Retina (tissue), 1 donor: ENCODE data around the gene DLG2.
"Not testable (repeated sequence)": the region's sequence is repeated elsewhere in the genome, so short reads cannot be mapped to it uniquely, and the experiment has no call there.

ENCODE experiments used
- DNase-seq: peaks from one replicate; pipeline ENCODE4 v3.0.0-alpha.2; 2016

Gene DLG2

DNA sequence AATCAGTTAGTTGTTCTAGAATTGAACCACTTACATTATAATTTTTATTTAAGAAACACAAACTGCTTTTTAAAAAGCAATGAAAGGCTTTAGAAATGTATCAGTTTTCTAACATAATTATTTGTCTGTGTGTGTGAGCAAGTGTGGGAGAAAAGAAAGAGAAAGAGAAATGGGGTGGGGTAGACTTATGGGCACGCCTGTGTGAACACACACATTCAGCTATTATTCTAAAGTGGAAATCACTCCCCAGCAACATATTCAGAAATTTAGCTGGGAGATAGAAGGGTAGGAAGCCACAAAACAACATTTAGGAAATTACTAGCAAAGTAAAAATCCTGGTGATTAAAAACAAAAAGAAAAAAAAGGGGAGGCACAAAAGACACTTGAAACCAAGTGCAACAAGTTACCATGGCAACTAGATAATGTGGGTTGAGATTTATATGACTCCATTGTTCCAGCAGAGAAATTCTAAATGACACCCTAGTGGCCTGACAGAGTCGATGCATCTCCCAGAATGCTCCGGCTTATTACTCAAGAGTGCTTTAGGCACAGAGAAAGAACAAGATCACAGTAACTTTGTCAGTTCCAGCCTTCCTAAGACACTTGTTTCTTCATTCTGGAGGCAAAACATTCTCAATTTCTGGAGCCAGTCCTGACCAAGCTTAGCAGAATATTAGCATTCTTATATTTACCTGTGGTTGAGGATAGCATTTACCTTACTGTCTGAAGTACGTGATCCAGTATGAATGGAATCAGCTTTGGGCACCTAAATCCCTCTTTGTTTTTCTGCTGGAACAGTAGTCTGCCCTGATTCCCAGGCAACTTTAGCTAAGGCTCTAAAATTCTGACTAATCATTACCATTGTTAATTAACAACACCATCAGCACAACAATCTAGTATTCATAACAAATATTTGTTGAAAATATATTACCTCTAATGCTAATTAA, 444.4 kb downstream of the DLG2 start:
- DNase-seq, result peak; percentile 39

DNA sequence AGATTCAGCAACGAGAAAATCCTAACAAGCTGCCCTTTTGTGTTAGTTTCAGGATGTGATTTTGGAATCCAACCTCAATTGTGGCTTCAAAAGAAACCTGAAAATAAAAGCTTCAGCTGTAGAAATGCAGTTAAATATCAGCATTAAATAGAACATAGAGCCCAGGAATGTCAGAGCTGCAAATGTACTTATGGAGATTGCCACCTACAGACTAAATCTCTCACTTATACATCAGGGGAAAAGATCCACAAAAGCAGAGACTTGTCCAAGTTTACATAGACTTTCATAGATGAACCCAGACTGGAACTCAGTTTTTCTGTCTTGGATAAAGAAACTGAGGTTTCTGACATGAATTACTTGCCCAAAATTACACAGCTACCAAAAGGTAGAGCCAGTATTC, 446.6 kb downstream of the DLG2 start:
- DNase-seq, result no peak

DNA sequence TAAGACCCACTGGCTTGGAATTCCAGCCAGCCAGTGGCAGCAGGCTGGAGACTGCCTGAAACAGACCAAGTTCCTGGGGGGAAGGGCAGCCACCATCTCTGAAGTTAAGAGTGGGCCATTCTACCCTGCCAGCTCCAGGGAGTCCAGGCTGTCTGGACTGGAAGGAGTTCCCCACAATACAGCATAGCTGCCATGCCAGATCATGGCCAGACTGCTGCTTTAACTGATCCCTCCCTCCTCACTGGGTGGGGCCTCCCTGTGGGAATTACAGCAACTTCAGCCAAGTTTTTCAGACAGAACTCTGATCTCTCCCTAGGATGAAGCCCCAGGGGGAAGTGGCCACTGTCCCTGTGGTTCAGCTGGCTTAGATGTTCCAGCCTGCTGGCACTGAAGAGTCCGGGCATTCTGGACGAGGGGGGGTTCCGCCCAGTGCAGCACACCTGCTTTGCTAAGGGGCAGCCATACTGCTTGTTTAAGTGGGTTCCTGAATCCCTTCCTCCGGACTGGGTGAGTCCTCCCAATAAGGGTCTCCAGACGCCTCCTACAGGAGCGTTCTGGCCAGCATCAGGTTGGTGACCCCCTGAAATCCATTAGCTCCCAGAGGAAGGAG, 455.4 kb downstream of the DLG2 start:
- no peak for DNase-seq

DNA sequence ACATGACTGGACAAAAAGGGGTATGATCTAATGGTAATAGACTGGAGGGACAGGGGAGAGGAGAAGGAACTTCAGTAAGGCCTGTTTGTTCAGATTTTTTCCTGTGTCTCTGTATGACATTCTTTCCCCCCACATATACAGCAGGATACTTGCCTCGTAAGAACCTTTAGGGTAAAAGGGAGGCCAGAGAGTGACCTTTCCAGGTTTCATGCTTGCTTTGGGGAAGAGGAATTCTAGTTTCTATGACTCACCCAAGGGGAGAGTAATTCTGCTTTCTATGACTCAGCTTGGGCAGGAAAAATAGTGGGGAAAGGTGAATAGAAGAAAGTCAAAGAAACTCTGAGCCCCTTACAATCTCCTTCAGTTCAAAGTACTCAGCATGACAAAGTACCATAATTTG, 457.0 kb downstream of the DLG2 start:
- no peak for DNase-seq

DNA sequence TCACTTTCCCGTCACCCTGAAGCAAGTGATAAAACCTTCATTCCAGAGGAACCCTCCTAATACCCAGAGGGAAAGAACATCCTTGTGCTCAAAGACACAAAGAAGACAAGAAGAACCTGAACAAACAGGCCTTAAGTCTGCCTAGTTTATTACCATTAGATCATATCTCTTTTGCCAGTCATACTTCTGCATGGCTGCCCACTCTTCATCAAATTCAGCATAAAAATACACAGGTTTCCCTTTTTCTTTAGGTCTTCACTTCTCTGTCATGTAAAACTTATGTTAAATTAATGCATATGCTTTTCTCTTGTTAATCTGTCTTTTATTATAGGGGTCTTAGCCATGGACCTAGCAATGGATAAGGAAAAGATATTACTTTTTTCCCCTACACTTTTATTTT, 459.7 kb downstream of the DLG2 start:
- DNase-seq, result no peak

DNA sequence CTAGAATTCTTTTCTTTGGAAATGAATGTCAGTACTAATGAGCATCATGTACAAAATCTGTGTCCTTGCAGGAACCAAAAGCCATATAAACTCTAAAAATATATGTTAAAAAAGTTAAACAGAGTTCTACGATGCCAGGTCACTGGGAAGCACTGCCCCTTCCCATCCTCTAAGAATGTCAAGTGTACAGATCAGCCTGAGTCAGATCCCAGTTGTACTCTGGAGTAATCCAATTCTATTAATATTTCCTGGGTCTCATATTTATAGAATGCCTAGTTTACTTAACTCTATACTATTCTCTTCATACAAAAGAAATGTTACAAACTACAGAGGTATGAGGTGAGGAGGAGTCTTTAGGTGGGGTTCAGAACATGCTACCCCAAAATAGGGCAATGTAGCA, 460.1 kb downstream of the DLG2 start:
- DNase-seq, result no peak

DNA sequence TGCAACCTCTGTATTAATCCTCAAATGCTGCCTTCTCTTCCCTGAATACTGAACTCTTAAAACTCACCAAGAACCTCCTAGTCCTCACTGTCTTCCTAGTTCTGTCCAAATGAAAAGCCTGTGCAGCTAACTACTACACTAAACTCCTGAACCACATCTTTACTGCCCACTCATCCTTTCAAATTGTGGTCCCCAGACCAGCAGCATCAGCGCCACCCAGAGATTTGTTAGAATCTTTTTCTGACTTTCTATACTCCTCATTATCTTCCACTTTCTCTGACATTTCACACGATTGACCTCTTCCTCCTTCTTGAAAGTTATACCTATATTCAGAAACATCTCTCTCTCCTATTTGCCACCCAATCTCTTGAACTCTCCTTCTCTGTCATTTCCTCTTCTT, 461.3 kb downstream of the DLG2 start:
- no peak for DNase-seq

DNA sequence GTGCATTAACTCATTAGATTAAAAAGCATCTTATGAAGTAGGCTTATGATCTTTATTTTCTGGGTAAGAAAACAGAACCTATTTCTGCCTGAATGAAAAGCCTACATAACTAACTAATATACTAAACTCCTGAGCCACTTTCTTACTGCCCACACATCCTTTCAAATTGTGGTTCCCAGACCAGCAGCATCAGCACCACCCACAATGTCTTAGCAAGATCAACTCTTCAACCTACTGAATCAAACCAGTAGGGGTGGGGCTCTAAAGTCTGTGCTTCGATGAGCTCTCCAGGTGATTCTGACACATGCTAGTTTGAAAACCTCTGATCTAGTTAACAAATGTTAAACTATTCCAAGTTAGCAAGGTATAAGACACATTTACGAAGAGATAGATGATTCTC, 462.4 kb downstream of the DLG2 start:
- no peak for DNase-seq

DNA sequence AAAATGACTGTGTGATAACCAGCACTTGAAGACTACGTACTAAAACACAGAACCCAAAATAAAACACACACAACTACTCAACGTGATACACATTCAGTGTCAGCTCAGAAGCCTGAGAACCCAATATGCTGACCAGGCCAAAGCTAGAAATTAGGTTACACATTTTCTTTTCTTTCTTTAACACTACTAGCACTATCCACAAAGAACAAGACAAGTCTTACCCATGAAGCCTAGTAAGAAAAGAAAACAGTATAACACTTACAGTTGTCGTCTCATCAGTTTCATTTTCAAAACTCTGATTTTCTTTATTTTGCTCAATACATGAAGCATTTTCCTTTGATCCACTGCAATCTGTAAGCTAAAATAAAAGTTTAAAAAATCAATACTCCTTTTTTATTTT, 472.9 kb downstream of the DLG2 start:
- no peak for DNase-seq

DNA sequence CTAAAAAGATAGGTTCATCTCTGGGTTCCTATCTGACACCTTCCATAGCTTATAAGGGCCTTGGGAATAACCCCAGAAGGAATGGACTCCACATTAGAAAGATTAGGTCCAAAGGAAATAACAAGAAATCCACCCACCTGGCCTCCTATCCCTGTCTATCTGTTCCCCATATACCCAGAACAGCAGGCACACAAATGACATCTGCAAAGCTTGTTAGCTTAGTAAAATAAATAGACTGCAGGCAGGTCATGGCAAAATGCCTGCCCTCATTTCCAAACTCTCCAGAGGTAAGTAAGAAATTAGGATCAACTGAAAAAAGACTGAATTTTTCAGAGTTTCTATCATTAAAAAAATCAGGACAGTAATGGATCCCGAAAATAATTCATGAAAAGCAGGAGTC, 489.5 kb downstream of the DLG2 start:
- DNase-seq, result no peak

DNA sequence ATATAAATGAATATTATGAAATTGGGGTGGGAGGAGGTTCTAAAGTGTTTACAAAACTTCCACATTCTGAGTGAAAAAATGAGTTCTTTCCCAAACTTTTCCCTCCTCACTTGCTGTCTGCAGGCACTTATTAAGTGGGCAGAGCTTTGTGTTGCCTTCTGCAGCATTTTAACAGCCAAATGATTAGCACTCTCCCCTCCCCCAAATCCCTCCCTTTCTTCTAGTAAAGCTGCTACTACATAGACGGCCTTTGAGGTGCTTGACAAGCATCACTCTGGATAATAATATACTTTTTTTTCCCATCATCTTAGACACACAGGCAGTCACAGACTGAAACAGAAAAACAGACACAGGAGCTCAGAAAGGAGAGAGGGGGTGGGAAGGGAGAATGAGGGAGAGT, 493.5 kb downstream of the DLG2 start:
- peak; percentile 2 for DNase-seq

DNA sequence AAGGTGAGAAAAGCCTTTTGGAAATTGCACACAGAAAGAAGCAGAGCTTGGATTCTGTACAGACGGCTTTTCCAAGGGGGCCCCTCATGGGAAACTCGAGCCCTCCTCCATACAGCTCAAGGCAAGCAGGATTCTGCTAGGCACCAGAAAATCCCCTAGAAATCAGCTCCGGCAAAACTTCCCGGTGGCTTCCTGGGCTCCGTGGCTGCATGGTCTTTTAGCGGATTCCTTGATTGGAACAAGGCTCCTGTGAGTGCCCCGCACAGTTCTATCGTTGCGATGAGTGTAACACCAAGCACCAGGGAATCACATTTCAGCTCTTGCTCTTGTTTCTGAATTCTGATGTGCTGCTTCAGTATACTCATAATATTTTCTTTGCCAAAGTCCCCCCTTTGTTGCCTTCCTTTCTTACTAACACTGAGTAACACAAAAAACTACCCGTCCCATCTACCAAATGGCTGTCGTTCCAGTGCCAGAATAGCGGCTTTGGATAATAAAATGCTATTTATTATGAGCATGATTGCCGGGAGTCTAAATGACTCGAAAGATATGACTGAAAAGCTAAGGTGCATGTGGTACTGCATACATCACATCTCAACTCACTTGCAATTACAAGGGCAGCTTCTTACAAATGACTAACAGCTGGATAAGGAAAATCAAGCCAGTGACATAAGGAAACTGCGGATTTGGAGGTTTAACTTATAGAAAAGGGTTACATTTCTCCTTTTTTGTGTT, 494.1 kb downstream of the DLG2 start:
- DNase-seq, result peak; percentile 42

DNA sequence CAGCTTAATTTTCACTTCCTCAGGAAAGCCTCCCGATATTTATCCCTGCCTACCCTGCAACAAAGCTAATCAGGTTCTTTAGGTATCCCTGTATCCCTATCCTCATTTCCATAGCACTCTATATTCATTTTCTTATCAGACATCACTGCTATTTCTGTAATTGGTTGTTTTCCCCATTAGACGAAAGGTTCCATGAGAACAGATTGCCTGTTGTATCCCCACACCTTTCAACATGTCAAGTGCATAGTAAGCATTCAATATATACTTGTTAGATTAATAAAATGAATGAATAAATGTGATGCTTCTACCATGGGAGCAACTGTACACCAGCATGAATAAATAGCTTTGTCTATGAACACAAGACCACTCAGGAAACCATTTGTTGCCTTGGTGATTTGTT, 499.8 kb downstream of the DLG2 start:
- no peak for DNase-seq

DNA sequence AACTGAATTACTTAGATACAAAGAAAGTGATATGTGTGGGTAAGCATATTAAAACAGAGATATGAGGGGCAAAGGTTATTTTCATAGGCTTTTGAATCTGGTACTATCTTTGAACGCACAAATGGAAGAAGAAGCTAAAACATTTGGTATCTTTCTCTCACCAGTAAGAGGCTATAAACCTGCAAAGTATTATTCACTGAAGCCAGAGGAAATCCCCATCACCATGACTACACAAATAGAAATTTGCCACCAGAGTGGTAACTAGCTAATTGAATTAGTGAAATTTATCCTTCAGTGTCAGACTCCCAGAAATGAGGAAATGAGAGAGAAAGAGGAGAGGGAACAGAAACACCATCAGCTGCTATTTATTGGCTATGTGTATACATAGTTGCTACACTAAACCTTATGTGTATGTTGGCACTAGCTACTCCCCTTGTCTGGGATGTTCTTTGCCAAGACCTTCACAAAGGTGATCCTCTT, 503.4 kb downstream of the DLG2 start:
- DNase-seq, result no peak

DNA sequence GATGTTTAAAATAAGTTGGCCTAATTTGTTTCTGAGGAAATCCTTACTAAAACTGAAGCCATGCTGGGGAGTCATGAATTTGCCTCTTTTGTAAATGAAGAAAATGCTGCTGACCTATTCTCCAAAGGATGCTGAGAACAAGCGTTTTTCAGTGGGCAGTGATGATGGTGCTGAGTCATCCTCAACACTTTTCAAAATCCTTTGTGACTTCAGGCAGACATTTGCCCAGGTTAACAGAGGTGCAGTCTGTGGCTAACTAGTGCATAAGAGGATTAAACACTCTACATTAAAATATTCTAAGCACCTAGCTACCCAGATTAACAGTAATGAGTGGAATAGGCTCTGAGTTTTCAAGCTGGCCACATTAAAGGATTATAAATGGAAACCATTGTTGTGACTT, 509.0 kb downstream of the DLG2 start:
- no peak for DNase-seq

DNA sequence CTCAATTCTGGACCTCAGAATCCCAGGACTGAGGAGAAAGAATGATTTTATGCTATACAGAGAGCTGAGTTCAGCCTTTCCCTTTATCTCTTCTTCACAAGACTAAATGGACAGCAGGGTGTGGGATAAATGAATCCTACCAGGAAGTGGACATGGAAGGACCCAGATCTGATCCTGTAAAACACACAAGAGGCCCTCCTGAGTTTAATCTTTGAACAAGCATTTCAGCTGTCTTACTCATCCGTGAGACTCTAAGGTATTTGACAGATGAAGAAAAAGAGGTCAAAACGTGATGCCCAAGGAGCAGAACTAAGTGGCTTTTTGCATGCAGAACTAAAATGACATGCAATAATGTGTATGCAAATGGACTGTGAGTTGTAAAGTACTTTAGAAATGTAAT, 511.3 kb downstream of the DLG2 start:
- DNase-seq, result no peak

DNA sequence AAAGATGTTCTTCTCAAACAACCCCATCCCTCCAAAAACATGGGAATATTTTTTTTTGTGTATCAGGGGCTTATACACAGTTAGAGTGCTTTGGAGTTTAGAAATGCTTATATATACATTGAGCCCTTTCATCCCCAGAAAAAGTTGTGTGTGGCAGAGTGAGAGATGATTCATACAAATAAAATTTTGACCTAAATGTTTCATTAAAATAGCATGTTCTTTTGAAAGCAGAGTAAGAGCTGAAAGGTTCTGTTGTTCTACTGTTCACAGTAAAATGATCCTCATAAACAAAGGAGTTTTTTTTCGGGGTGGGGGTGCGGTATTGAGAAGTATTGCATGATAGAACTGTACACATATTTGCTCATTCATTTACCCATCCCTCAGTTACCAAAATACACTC, 512.4 kb downstream of the DLG2 start:
- no peak for DNase-seq

DNA sequence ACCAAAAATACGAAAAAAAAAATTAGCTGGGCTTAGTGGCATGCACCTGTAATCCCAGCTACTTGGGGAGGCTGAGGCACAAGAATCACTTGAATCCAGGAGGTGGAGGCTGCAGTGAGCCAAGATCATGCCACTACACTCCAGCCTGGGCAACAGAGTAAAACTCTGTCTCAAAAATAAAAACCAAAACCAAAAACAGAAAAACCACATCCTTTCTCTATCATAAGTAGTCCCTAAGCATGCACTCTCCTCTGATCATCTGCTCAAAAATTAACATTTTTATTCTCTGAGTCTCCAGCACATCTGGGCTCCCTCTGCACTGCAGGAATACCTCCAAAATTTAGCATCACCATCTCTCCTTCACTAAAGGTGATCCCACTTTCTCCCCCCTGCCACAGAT, 516.9 kb downstream of the DLG2 start:
- DNase-seq, result not testable (repeated sequence)

DNA sequence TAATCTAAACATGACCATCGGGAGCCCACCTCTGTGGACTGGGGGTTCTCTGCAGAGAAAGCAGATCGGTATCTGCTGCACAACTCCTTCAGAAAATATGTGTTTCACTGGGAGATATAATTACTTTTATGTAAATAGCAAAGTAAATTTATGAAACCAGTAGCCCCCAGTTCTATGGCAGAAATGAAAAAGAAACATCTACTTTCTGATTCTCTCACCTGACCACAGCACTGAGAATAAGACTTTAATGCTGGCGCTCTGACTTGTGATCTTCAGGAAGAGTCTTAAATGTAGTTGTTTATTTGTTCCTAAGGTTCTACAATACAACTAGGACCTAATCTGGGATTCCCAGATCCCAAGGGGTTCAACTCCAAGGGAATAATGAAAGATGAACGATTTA, 518.0 kb downstream of the DLG2 start:
- DNase-seq, result no peak

DNA sequence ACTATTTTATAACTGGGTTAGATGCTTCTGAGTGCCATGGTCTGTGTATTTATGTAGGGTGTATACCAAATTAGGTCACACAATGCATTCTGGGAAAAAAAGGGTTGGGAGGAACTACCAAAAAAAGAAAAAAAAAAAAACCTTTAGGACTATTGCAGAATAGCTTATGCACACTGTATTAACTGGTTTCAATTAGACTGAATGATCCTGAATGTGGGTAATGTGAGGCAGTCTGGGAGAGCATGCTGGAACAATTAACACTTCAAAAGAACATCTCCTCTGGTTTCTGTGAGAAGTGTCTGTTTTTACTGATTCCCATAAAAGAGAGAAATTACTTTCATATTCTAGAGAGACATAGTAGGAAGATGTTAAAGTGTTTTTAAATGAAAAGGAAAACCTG, 521.3 kb downstream of the DLG2 start:
- no peak for DNase-seq

DNA sequence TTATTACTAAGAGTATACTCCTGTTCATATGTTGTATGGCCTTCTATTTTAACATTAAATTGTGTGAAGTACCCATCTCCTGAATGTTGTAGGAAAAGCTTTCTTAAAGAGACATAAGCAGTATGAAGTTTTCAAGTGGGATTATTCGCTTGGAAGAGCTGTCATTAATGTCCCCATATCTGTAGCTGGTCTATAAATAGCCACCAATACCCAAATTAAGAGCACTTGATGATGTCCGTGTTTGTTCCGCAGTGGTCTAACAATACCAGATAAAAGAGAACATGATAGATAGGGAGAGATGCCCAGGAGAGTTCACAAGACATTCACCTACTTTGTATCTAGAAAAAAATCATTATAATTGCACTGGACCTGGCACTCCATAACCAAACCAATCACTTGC, 527.6 kb downstream of the DLG2 start:
- DNase-seq, result no peak

DNA sequence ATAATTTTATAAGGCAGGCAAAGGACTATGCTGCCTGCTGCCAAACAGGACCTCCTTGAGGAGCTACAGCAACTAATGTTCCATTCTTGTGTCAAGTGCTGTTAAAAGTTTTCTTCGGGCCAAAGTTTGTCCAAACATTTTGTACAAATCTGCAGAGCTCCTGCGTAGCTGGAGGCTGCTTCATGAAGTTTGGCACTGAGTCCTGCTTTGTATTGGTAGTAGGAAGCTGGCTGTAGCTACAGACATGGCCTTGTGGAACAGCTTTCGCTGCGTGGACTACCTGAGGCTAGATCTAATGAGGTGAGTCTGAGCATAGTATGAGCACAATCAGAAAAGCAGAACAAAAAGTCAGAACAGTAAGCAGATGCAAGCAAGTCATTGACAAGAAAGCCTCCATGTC, 528.1 kb downstream of the DLG2 start:
- no peak for DNase-seq

DNA sequence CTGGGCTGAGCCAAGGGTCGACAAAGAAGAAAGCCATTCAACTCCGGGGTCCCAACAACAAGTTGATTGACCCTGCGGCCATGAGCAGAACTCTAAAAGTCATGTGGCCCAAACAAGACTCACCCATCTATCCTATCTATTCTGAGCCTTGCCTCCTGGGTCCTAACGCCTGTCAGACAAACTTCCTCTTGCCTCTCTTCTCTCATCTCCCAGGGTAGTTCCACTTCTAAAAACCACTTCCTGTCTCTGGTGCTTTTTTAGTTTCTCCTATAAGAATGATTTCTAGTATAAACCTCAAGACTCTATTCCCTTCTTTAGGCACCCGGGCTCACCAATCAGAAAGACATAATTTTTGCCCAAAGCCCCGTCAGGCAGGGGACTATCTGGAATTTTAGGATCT, 530.2 kb downstream of the DLG2 start:
- DNase-seq, result no peak

DNA sequence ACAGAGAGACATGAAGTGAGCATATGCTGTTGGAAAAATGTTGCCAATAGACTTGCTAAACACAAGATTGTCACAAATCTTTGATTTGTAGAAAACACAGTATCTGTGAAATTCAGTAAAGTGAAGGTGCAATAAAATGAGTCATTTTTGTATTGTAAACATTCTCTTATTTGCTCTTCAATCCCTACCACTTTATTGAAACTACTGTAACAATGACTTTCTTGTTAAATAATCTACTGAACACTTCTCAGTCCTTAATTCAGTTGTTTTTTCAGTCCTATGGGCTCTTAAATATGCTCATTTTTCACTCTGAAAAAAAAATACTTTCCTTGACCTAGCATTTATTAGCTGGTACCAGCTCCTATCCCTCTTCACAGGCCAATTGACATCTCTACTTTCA, 531.9 kb downstream of the DLG2 start:
- DNase-seq, result no peak
